ENCODE results near the gene TPK1.

The TPK1 gene

DNA sequence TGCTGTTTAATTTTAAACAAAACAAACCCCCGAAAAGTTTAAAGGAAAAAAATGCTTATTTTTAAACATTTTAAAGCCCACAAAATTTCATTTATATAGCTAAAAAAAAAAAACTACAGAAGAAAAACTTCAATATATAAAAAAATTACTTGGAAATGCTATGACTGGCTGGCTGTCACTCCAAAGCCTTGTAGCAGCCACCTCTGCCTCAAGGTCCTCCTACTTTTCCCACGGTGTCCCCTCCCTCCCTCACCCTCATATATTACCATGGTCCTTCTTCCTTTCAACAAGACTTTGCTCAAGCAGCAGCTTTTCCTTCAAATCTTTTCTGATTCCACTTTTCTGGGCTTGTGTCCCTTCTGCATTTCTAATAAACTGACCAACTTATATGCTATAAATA lies 122.0 kb downstream of the TPK1 start:
- no peak for DNase-seq (ENCODE audit: insufficient read length)
- no peak for FAIRE-seq
- TF ChIP-seq POLR2A (IDR thresholded peaks at IDR 0.05; ENCODE audit: low read depth, low read length) (no peak), TAF1 (IDR thresholded peaks at IDR 0.05; ENCODE audit: borderline replicate concordance, low read depth, low read length) (no peak), POLR2AphosphoS5 (IDR thresholded peaks at IDR 0.05; ENCODE audit: low read depth, low read length) (no peak)

DNA sequence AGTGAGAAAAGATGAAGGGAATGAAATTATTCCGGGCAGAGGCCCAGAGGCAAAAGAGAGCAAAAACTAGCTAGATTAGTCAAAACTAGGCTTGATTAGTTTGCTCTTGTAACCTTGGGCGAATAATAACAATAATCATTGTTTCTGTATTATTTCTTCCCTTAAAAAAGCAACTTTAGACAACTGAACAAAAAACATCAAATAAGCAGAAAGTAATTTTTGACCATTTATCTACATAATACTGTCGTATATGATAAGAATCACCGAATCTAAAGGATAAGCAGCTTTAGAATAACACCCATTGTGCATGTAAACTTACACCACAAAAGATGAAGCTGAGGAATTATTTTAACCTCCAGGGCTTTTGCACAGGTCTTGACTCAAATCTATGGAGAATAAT lies 125.1 kb downstream of the TPK1 start:
- DNase-seq (ENCODE audit: insufficient read length): no peak
- TF ChIP-seq TAF1 (IDR thresholded peaks at IDR 0.05; ENCODE audit: borderline replicate concordance, low read depth, low read length) (no peak), POLR2AphosphoS5 (IDR thresholded peaks at IDR 0.05; ENCODE audit: low read depth, low read length) (no peak), POLR2A (IDR thresholded peaks at IDR 0.05; ENCODE audit: low read depth, low read length) (no peak)
- no peak for FAIRE-seq

DNA sequence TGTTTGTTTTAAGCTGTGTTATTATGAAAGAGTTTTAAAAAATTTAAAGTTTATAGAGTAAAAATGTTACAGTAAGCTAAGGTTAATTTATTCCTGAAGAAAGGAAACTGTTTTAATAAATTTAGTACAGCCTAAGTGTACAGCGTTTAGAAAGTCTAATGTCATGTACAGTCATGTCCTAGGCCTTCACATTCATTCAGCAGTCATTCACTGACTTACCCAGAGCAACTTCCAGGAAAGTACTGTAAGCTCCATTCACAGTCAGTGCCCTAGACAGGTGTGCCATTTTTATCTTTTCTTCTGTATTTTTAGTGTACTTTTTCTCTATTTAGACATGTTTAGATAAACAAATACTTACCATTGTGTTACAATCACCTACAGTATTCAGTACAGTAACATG lies 126.8 kb downstream of the TPK1 start:
- TF ChIP-seq POLR2A (IDR thresholded peaks at IDR 0.05; ENCODE audit: low read depth, low read length) (no peak), TAF1 (IDR thresholded peaks at IDR 0.05; ENCODE audit: borderline replicate concordance, low read depth, low read length) (no peak), POLR2AphosphoS5 (IDR thresholded peaks at IDR 0.05; ENCODE audit: low read depth, low read length) (no peak)
- no peak for FAIRE-seq
- no peak for DNase-seq (ENCODE audit: insufficient read length)

DNA sequence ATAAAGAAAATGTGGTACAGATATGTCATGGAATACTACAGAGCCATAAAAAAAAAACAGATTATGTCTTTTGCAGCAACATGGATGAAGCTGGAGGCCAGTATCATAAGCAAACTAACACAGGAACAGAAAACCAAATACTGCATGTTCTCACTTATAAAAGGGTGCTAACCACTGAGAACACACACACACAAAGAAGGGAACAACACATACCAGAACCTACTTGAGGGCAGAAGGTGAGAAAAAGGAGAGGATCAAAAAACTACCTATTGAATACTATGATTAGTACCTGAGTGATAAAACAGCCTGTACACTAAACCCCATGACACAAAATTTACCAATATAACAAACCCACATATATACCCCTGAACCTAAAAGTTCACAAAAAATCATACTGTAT lies 144.6 kb downstream of the TPK1 start:
- FAIRE-seq (no peak), DNase-seq (ENCODE audit: insufficient read length) (no peak)
- TF ChIP-seq POLR2AphosphoS5 (IDR thresholded peaks at IDR 0.05; ENCODE audit: low read depth, low read length): no peak
- TF ChIP-seq POLR2A (IDR thresholded peaks at IDR 0.05; ENCODE audit: low read depth, low read length): no peak
- no peak for TF ChIP-seq TAF1 (IDR thresholded peaks at IDR 0.05; ENCODE audit: borderline replicate concordance, low read depth, low read length)

DNA sequence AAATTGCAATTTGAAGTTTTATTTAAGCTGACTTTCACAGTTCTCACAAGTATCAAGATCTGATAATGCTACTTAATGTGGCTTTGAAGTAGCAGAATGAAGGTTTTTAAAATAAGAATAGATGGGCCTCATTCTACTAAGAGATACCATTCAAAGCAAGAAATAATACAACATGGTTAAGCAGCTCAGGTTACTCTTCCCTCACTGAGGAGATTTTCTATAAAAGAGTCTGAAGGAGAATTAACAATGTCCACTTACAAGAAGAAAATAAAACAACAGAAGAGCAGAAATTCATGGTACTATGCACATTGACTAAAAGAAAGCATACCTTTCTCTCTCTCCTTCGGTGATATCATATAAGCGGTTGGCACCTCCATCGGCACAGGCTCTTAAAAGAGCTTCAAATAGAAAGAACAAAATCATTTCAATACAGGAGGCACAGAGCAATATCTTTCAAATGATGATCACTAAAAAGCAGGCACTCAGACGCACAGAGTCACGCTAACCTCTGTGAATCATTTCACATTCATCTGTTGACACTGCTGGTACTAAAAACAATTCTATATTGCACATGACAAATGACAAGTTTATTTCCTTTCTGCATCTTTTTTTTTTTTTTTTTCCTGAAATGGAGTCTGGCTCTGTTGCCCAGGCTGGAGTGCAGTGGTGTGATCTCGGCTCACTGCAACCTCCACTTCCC lies 153.1 kb downstream of the TPK1 start:
- FAIRE-seq: no peak
- TF ChIP-seq POLR2AphosphoS5 (IDR thresholded peaks at IDR 0.05; ENCODE audit: low read depth, low read length): no peak
- no peak for TF ChIP-seq TAF1 (IDR thresholded peaks at IDR 0.05; ENCODE audit: borderline replicate concordance, low read depth, low read length)
- no peak for TF ChIP-seq POLR2A (IDR thresholded peaks at IDR 0.05; ENCODE audit: low read depth, low read length)
- no peak for DNase-seq (ENCODE audit: insufficient read length)

DNA sequence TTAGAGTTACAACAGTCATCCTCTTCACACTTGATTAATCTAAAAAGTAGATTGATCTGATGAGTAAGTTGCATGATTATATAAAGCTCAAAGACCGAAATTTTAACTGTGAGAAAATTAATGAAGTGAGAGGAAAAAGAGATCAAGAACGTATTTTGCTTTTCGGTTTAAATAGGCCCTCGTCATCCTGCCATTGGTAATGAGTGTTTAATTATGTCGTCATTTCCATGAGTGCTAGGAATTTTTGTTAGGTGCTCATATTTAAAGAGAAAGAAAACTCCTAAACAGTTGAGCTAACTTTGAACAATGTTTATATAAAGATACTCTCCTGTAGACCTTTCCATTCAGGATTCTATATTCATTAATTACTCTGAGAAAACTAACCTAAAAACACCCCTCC lies 159.4 kb downstream of the TPK1 start:
- FAIRE-seq: no peak
- TF ChIP-seq TAF1 (IDR thresholded peaks at IDR 0.05; ENCODE audit: borderline replicate concordance, low read depth, low read length) (no peak), POLR2A (IDR thresholded peaks at IDR 0.05; ENCODE audit: low read depth, low read length) (no peak), POLR2AphosphoS5 (IDR thresholded peaks at IDR 0.05; ENCODE audit: low read depth, low read length) (no peak)
- no peak for DNase-seq (ENCODE audit: insufficient read length)

DNA sequence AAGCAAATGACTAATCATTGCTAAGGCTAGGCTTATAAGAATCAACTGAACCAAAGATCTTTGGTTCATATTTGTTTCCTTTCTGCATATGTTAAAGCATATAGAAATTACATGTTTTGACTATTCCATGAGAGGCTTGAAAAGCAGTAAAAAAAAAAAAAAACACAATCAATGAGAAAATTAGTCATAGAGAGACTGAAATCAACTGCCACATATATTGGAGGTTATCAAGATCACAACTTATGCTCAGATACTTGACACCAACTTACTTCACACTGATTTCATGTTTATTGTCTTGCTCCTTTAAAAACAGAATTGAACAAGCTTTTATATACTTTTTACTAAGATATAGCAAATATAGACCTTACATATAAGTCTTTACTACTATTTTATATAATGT lies 161.3 kb downstream of the TPK1 start:
- TF ChIP-seq POLR2AphosphoS5 (IDR thresholded peaks at IDR 0.05; ENCODE audit: low read depth, low read length) (no peak), TAF1 (IDR thresholded peaks at IDR 0.05; ENCODE audit: borderline replicate concordance, low read depth, low read length) (no peak), POLR2A (IDR thresholded peaks at IDR 0.05; ENCODE audit: low read depth, low read length) (no peak)
- no peak for FAIRE-seq
- DNase-seq (ENCODE audit: insufficient read length): no peak

DNA sequence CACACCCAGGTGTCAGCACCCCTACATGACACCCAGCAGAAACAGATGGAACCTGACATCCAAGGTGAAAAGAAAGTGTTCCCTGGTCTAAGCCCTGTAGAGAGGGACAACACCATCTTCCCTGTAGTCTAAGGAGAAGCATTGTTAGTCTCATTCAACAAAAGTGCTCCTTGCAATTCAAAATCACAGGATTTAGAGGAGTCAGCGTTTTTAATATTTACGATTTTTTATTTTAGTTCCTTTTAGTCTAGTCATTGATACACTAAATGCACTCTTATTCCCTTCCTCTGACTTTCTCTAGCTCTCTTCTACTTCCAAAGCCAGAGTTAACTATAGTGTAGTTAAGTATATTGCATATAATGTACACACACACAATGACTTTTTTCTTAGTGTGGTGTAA lies 163.0 kb downstream of the TPK1 start:
- no peak for TF ChIP-seq POLR2AphosphoS5 (IDR thresholded peaks at IDR 0.05; ENCODE audit: low read depth, low read length)
- TF ChIP-seq TAF1 (IDR thresholded peaks at IDR 0.05; ENCODE audit: borderline replicate concordance, low read depth, low read length): no peak
- DNase-seq (ENCODE audit: insufficient read length): no peak
- no peak for FAIRE-seq

DNA sequence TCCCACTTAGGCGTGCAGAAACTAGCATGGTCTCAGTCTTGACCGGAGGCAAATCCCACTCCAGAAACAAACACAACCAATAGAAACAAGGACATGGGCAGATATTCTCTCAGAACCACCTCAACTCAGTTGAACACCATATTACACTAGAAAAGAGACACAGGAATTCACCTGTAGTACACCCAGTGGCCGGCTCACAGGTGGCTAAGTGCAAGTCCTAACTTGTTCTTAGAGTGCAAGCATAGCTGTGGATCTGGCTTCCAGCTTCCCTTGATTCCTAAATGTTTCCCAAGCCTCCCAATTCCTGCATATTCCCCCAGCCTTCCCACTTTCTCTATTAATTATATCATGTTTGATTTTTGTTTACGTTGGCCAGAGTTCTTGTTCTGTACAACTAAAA lies 164.4 kb downstream of the TPK1 start:
- FAIRE-seq: no peak
- TF ChIP-seq TAF1 (IDR thresholded peaks at IDR 0.05; ENCODE audit: borderline replicate concordance, low read depth, low read length): no peak

DNA sequence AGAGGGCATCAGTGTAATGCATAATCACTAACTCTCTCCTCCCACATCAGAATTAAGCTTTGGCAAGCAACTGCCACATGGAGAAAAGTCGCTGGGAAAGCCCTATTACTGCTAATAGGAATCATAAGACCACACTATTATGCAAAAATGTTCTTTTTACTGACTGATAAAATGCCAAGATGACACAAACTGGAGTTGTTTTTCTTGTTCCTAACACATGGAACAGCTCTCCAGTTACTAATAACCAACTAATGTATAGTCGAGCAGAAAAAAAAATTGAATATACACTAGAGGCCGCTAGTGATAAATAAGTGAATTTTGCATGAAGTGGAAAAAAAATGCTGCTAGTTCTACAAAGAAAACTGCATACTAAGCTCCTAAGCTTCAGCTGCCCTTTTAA lies 165.6 kb downstream of the TPK1 start:
- FAIRE-seq (no peak), DNase-seq (ENCODE audit: insufficient read length) (no peak)
- no peak for TF ChIP-seq POLR2A (IDR thresholded peaks at IDR 0.05; ENCODE audit: low read depth, low read length)
- TF ChIP-seq TAF1 (IDR thresholded peaks at IDR 0.05; ENCODE audit: borderline replicate concordance, low read depth, low read length): no peak
- no peak for TF ChIP-seq POLR2AphosphoS5 (IDR thresholded peaks at IDR 0.05; ENCODE audit: low read depth, low read length)

More for the DNA sequence above, 164.4 kb downstream of the TPK1 start:
- DNase-seq (ENCODE audit: insufficient read length): no peak

DNA sequence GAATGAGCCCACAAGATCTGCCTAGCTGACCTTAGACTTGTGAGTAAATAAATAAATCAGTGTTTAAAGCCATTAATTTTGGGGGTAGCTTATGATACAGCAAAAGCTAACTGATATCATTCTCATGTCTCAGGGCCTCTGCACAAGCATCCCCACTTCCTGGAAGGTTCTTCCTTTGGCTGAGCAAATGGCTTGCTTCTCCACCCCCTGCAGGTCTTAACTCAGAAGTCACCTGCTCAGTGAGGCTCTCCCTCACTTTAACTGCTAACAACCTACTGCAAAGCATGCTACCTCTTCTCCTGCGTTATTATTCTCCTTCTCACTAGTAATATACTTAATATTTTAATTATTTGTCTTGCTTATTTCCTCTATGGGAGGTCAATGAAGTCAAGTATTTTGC lies 167.3 kb downstream of the TPK1 start:
- FAIRE-seq (no peak), DNase-seq (ENCODE audit: insufficient read length) (no peak)
- TF ChIP-seq POLR2AphosphoS5 (IDR thresholded peaks at IDR 0.05; ENCODE audit: low read depth, low read length) (no peak), POLR2A (IDR thresholded peaks at IDR 0.05; ENCODE audit: low read depth, low read length) (no peak), TAF1 (IDR thresholded peaks at IDR 0.05; ENCODE audit: borderline replicate concordance, low read depth, low read length) (no peak)

DNA sequence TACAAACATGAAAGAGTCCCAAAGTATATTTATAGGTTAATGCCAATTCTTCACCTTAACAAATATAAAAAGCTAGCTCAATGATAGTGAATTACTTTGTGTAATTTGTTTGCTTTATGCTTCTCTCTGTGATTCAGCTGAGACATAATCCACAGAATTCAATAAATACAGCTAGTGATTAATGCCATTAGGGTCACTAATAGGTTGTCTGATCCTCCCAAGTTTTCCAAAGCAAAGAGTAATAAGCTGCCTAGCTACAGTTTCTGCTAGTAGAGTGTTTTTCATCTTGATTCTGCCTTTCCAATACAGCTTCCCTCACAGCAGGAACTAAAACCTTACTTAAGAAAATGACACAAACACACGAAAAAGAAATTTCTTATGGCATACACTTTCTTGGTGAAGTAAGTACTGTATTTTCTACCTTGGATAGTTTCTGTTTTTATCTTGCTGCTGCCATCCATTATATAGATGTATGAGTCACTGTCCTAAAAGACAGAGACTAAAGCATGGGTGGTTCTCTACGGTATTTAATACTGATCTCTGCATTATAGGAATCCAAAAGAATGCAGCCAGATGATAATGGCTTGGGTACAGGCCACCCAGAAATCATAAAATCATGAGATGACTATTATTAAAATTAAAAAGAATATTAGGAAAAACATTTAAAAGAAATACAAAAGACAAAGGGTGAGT lies 170.0 kb downstream of the TPK1 start:
- TF ChIP-seq POLR2AphosphoS5 (IDR thresholded peaks at IDR 0.05; ENCODE audit: low read depth, low read length): no peak
- TF ChIP-seq POLR2A (IDR thresholded peaks at IDR 0.05; ENCODE audit: low read depth, low read length): no peak
- no peak for TF ChIP-seq TAF1 (IDR thresholded peaks at IDR 0.05; ENCODE audit: borderline replicate concordance, low read depth, low read length)
- DNase-seq (ENCODE audit: insufficient read length): no peak
- FAIRE-seq: no peak

Data from GM12892 (cell line).